Measurements from ENCODE around the gene RBFA. TPM values are rescaled to one million over a fixed set of nuclear protein-coding genes. Genes with fewer than 3 reads are reported as not detected.
"Not testable (repeated sequence)": the region's sequence is repeated elsewhere in the genome, so short reads cannot be mapped to it uniquely, and the experiment has no call there.

RBFA gene
- 26.0 and 47.1 TPM in 2 replicates for total RNA-seq

- peak; percentile 87 for DNase-seq (ENCODE audit: low read depth)
Observed at GRCh38 chr18:80034068-80034851, at the start of gene RBFA. RBFA (plus strand) TSS chr18:80034434; CDS start chr18:80034496, 62 bp downstream.

GRCh38 chr18:79985172-79985571, 49.1 kb upstream of the RBFA start:
- no peak for DNase-seq (ENCODE audit: low read depth)

GRCh38 chr18:79986726-79987125, 47.5 kb upstream of the RBFA start:
- no peak for DNase-seq (ENCODE audit: low read depth)

- peak; percentile 37 for DNase-seq (ENCODE audit: low read depth)
Observed at GRCh38 chr18:79987566-79987965, 46.7 kb upstream of the RBFA start.

- peak; percentile 10 for DNase-seq (ENCODE audit: low read depth)
Observed at GRCh38 chr18:79988071-79988450, 46.2 kb upstream of the RBFA start.

GRCh38 chr18:79988451-79989194, 45.6 kb upstream of the RBFA start, which contains the start of gene TXNL4A:
TXNL4A (minus strand) TSS chr18:79988563; CDS start chr18:79988392, 171 bp downstream.
- DNase-seq (ENCODE audit: low read depth) = peak; percentile 61

- DNase-seq (ENCODE audit: low read depth) = no peak
Observed at GRCh38 chr18:79989195-79989497, 45.1 kb upstream of the RBFA start.

- no peak for DNase-seq (ENCODE audit: low read depth)
Observed at GRCh38 chr18:79991494-79991893, 42.7 kb upstream of the RBFA start.

GRCh38 chr18:79999701-80000100, 34.5 kb upstream of the RBFA start:
- not testable (repeated sequence) for DNase-seq (ENCODE audit: low read depth)

- DNase-seq (ENCODE audit: low read depth) = no peak
Observed at GRCh38 chr18:80000877-80001276, 33.4 kb upstream of the RBFA start.

- DNase-seq (ENCODE audit: low read depth) = no peak
Observed at GRCh38 chr18:80002468-80002867, 31.8 kb upstream of the RBFA start.

GRCh38 chr18:80004600-80005342, 29.5 kb upstream of the RBFA start:
- no peak for DNase-seq (ENCODE audit: low read depth)

- DNase-seq (ENCODE audit: low read depth) = no peak
Observed at GRCh38 chr18:80006724-80007123, 27.5 kb upstream of the RBFA start.

GRCh38 chr18:80009661-80010550, 24.3 kb upstream of the RBFA start:
- peak; percentile 91 for DNase-seq (ENCODE audit: low read depth)

- DNase-seq (ENCODE audit: low read depth) = no peak
Observed at GRCh38 chr18:80010551-80010906, 23.7 kb upstream of the RBFA start.

GRCh38 chr18:80011496-80012137, 22.6 kb upstream of the RBFA start:
- not testable (repeated sequence) for DNase-seq (ENCODE audit: low read depth)

GRCh38 chr18:80012714-80013113, 21.5 kb upstream of the RBFA start:
- DNase-seq (ENCODE audit: low read depth) = no peak

GRCh38 chr18:80022613-80023012, 11.6 kb upstream of the RBFA start:
- DNase-seq (ENCODE audit: low read depth) = no peak

- no peak for DNase-seq (ENCODE audit: low read depth)
Observed at GRCh38 chr18:80023173-80023572, 11.1 kb upstream of the RBFA start.

GRCh38 chr18:80026363-80026762, 7.9 kb upstream of the RBFA start:
- DNase-seq (ENCODE audit: low read depth) = no peak

- not testable (repeated sequence) for DNase-seq (ENCODE audit: low read depth)
Observed at GRCh38 chr18:80027719-80028118, 6.5 kb upstream of the RBFA start.

Data from renal cortical epithelial cell (primary cell).